Motor neuron (in vitro differentiated cells): ENCODE measurements around the gene TSPAN31. TPM values are rescaled to one million over a fixed set of nuclear protein-coding genes. Genes with fewer than 3 reads are reported as not detected.

Source experiments
- ATAC-seq, 8 experiments: fragments of 200-7000 bp; cut with Tn5 transposase; replicated peaks in 6 of 8; 2 replicates each; pipeline ENCODE4 v1.8.0; 2021; ENCODE audit warnings: mild to moderate bottlenecking in 8 of 8, moderate library complexity in 8 of 8
- H3K27ac ChIP-seq, 2 donors: fragments of 250-450 bp; sonication (Bioruptor Pico); 2 replicates each; pipeline ENCODE4 v1.9.0; 2021; ENCODE audit warnings: antibody characterized with exemption in 2 of 2, mild to moderate bottlenecking in 2 of 2, moderate library complexity in 1 of 2
- H3K4me1 ChIP-seq, 2 donors: fragments of 250-450 bp; sonication (Bioruptor Pico); replicated peaks in 1 of 2; 2 replicates each; pipeline ENCODE4 v1.6.1; 2021; ENCODE audit warnings: antibody characterized with exemption in 2 of 2, mild to moderate bottlenecking in 2 of 2, moderate library complexity in 1 of 2
- H3K4me3 ChIP-seq, 5 donors: fragments of 250-450 bp; sonication (Bioruptor Pico); 2 replicates each; pipeline ENCODE4 v1.9.0; 2021; ENCODE audit warnings: antibody characterized with exemption in 5 of 5, mild to moderate bottlenecking in 5 of 5, moderate library complexity in 4 of 5
- WGBS, 10 experiments: fragments of 450-650 bp; shearing (Covaris generic); methylation state at CpG; one replicate each; pipeline ENCODE4 v1.0.0; 2022; 5-methylcytosine and 5-hydroxymethylcytosine counted together
- in situ Hi-C, 9 experiments: fragments of 400-800 bp; cut with MboI; loops; one replicate each; pipeline ENCODE4 v1.15.0; 2021; ENCODE audit warnings: low sequenced_read_pairs in 9 of 9, low pct_unique_long_range_greater_than_20kb in 2 of 9; ENCODE audit not compliant: unreplicated experiment in 9 of 9
- total RNA-seq, 8 experiments: library from RNA; unstranded; fragments of 300-600 nt; gene quantifications; 2 replicates each; pipeline versions ENCODE4 v1.2.3 to v1.2.4, GENCODE V29; 2022

TSPAN31 gene
- total RNA-seq, 8 experiments from 2014 or later = 19.8 to 38.6 (median 24.4) TPM

DNA sequence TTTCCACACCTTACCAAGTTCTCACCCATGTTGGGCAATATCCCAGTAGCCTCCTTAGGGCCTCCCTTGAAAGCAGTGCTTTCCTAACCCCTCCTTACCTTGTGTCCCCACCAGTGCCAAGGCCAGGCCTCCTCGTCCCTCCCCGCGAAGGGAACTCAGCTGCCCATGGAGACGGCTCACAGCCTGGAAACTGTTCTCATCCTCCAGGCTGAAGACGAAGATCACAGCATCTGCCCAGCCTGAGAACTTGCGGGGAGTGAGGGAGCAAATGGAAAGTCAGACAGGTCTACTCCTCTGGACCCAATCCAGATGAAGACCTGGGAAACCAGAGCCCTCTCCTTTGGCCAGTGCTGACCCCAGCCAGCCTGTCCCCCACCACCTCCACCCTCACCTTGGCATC lies 10.9 kb upstream of the TSPAN31 start:
- in situ Hi-C loops = no loop called here
- Histone ChIP-seq H3K4me3 (no peak overlapping the region), H3K4me1 (peaks cover 22 to 25% of the 10 kb centered on the region in 2 donors), H3K27ac (no peak overlapping the region)
- no peak for ATAC-seq
- WGBS, 10 experiments = 40 to 100% (median 75%) methylated on average over 1 to 3 of the region's 6 CpGs; no CpG with 5 or more reads in 6 of the 10 experiments

DNA sequence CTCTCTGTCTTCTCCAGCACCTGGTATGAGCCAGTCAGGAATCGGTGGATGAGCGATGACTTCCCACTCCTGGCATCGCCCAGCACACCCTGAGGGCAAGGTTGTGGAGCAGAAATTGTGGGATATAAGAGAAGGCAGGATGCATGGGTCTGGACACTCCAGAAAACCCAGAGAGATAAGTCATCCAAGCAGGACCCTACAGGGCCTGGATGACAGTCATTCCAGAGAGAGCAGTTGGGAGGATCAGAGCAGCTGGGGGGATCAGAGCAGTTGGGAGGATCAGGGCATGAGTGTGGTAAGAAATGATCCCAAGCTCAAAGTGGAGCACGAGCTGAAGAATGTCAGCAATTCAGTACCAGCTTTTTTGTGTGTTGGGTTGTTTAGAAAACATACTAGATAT lies 10.2 kb upstream of the TSPAN31 start:
- Histone ChIP-seq H3K4me3 (no peak overlapping the region), H3K4me1 (peaks cover 26 to 32% of the 10 kb centered on the region in 2 donors), H3K27ac (no peak overlapping the region)
- ATAC-seq = no peak
- 26 to 92% (median 71%) methylated on average over 1 to 4 of the region's 4 CpGs; no CpG with 5 or more reads in 2 of the 10 experiments for WGBS, 10 experiments
- in situ Hi-C loops = no loop called here

DNA sequence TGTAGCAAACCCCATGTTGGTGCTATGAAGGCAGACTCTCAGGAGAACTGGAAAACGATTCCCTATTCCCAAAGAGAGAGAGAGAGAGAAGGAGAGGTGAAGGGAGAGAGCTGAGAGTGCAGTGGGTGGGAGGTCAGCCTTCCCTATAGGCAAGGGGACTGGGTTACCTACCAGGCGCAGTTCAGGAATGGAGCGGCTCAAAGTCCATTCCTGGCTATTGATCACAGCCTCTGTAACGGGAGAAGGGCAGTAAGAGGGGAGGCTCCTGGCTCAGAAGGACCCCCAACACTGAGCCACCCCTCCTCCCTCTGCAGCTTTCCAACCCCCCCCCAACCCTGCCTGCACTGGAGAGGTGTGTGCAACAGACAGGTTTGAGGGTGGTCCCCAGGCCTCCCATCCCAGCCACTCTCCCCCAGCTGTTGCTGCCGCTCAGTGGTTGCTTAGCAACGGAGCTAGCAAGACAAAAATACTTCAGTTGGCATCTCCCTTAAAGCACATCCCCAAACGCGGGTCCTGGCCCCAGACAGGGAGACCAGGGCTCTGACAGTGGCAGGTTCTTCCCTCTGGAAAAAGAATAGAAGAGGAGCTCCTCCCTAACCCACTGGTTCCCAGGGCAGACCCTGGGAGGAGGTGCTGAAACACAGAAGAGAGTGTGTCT lies 9.5 kb upstream of the TSPAN31 start:
- 0 to 60% (median 23%) methylated on average over 1 to 3 of the region's 8 CpGs; no CpG with 5 or more reads in 2 of the 10 experiments for whole genome bisulfite sequencing, 10 experiments
- H3K4me1 ChIP-seq = peaks cover 26 to 33% of the 10 kb centered on the region in 2 donors
- H3K27ac ChIP-seq = no peak overlapping the region
- ATAC-seq = peak in 6 of 8 experiments; percentile 3 to 13 (median 8)
- H3K4me3 ChIP-seq = peak overlapping the region; percentile 12 to 74 (median 24)
- in situ Hi-C loops = no loop called here

GRCh38 chr12:57735952-57736740 lies 8.7 kb upstream of the TSPAN31 start:
- peak; percentile 52 to 73 (median 62) for ATAC-seq
- H3K4me3 ChIP-seq = peak overlapping the region; percentile 12 to 74 (median 24)
- in situ Hi-C loops = no loop called here
- peaks cover 26 to 33% of the 10 kb centered on the region in 2 donors for H3K4me1 ChIP-seq
- WGBS, 10 experiments = 0 to 21% (median 0%) methylated on average over 2 to 5 of the region's 49 CpGs; no CpG with 5 or more reads in 7 of the 10 experiments
- H3K27ac ChIP-seq = no peak overlapping the region

DNA sequence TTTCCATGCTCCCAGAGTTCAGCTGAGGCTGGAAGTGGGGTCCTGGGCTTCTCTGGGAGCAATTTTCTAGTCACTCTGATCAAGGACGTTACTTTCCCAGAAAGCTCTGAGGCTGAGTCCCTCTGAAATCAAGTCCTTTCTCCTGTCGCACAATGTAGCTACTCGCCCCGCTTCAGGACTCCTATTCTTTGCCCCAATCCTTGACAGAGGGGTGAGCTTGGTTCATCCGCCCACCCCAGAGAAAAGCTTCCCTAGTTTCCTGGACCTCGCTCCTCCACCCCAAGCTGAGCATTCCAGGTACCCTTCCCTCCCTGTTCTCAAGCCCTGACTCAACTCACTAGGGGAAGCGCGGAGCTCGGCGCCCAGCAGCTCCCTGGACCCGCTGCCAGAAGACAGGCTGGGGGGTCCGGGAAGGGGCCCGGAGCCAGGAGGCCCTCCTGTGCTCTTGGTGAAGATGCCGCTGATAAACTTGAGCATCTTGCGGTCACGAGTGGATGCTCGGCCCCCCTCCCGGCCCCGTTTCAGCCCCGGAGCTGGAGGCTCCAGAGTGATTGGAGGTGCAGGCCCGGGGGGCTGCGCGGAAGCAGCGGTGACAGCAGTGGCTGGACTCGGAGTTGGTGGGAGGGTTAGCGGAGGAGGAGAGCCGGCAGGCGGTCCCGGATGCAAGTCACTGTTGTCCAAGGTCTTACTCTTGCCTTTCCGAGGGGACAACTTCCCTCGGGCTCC lies 7.9 kb upstream of the TSPAN31 start:
- Histone ChIP-seq H3K27ac (no peak overlapping the region), H3K4me1 (peaks cover 26 to 33% of the 10 kb centered on the region in 2 donors), H3K4me3 (peak overlapping the region; percentile 46 to 77 (median 71))
- ATAC-seq = no peak
- WGBS, 10 experiments = 0 to 67% (median 2%) methylated on average over 2 to 24 of the region's 31 CpGs; no CpG with 5 or more reads in 5 of the 10 experiments
- in situ Hi-C loops = no loop called here

DNA sequence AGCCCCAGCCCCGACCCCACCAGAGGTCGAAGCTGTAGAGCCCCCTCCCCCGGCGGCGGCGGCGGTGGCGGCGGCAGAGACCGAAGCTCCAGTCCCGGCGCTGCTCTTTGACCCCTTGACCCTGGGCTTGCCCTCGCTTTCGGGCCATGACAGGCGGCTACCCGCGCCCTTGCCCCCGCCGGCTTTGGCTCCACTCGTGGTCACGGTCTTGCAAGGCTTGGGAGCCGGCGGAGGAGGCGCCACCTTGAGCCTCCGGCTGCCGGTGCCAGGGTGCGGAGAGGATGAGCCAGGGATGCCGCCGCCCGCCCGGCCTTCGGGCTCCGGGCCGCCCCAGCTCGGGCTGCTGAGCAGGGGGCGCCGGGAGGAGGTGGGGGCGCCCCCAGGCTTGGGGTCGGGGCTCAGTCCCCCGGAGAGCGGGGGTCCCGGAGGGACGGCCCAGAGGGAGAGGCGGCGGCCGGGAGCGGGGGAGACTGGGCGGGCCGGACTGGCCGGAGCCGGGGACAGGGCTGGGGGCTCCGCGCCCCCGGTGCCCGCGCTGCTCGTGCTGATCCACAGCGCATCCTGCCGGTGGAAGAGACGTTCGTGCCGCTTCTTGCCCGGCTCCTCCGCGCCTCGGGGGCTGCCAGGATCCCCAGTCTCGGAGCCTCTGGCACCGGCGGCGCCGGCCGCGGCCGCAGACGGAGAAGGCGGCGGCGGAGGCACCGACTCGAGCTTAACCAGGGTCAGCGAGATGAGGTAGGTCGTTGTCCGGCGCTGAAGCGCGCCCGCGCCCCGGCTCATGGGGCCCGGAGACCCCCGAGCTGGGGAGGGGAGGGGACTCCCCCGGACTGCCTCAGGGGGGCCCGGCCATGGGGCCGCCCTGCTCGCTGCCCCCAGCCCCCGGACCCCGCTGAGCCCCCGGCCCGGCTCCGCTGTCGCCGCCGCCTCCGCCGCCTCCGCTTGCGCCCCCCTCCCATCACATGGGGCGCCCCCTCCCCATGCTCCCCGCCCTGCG lies 7.1 kb upstream of the TSPAN31 start:
- Histone ChIP-seq H3K4me1 (peaks cover 26 to 33% of the 10 kb centered on the region in 2 donors), H3K27ac (peak overlapping the region; percentile 33 to 56), H3K4me3 (peak overlapping the region; percentile 46 to 77 (median 71))
- ATAC-seq = peak; percentile 4 to 45 (median 38)
- in situ Hi-C loops = no loop called here
- WGBS, 10 experiments = 0% methylated on average over 1 of the region's 110 CpGs; no CpG with 5 or more reads in 9 of the 10 experiments

DNA sequence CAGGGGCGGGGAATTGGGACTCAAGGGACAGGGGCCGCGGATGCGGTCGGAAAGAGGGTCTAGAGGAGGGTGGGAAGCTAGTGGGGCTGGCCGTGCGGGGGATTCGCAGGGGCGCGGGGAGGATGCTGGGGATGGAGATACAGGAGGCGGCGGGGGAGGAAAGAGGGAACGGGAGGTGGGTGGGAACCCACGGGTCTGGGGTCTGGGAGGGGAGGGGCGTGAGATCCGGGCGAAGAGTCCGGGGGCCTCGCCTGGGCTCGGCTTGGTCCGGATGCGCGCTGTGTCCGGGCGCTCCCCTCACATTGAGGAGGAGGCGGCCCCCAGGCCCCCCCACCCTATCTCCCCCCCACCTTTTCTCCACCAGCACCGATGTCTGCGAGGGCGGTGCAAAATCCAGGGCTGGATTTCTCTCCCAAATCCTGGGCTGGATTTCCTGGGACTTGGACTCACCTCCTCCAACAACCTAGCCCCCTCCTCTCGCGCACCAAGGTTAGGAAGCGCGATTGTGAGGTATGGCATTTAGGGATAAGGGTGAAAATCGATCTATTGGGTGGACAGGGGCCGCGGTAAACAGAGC lies 6.1 kb upstream of the TSPAN31 start, which contains the start of gene AGAP2:
TSS of gene AGAP2 (minus strand) at position 82 of the 577 bp plus-strand sequence. CDS start 496 bp downstream, outside the sequence.
- H3K4me3 ChIP-seq = peak within 1 kb of the TSS; percentile 46 to 77 (median 71)
- in situ Hi-C loops = no loop called here
- H3K4me1 ChIP-seq = peaks cover 26 to 33% of the 10 kb centered on the region in 2 donors
- H3K27ac ChIP-seq = peak within 1 kb of the TSS; percentile 33 to 56
- 0 to 2% (median 0%) methylated on average over 1 to 7 of the region's 36 CpGs; no CpG with 5 or more reads in 6 of the 10 experiments for WGBS, 10 experiments
- ATAC-seq = peak in 6 of 8 experiments; percentile 14 to 59 (median 50)

DNA sequence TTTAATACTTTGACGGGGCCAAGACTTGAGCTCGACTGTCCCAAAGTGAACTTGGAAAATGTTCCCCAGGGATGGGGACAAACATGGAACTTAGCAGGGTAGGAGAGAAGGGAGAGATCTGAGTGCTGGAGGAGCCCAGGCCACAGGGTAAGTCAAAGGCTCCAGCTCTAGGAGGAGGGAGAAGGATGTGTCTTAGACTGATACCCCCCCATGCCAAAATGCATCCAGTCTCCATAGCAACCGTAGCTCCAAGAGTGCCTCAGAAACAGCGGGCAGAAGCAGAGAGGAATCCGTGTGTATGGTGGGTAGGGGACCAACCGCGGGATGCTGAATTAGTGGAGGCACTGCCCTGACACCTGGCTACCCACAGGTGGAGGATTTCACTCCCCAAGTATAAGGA lies 5.5 kb upstream of the TSPAN31 start:
- no peak overlapping the region for H3K27ac ChIP-seq
- ATAC-seq = no peak
- H3K4me1 ChIP-seq = peaks cover 29 to 33% of the 10 kb centered on the region in 2 donors
- in situ Hi-C loops = no loop called here
- 12 to 46% (median 20%) methylated on average over 1 to 5 of the region's 7 CpGs; no CpG with 5 or more reads in 7 of the 10 experiments for WGBS, 10 experiments
- H3K4me3 ChIP-seq = peak overlapping the region in 3 of 5 donors; percentile 46 to 74 (median 65)

- H3K4me3 ChIP-seq = no peak overlapping the region
- in situ Hi-C loops = no loop called here
- 0 to 100% (median 41%) methylated on average over 1 to 2 of the region's 10 CpGs; no CpG with 5 or more reads in 2 of the 10 experiments for WGBS, 10 experiments
- no peak overlapping the region for H3K27ac ChIP-seq
- no peak for ATAC-seq
- peaks cover 26 to 28% of the 10 kb centered on the region in 2 donors for H3K4me1 ChIP-seq
These were observed 4.8 kb upstream of the TSPAN31 start for GRCh38 chr12:57739914-57740538.

DNA sequence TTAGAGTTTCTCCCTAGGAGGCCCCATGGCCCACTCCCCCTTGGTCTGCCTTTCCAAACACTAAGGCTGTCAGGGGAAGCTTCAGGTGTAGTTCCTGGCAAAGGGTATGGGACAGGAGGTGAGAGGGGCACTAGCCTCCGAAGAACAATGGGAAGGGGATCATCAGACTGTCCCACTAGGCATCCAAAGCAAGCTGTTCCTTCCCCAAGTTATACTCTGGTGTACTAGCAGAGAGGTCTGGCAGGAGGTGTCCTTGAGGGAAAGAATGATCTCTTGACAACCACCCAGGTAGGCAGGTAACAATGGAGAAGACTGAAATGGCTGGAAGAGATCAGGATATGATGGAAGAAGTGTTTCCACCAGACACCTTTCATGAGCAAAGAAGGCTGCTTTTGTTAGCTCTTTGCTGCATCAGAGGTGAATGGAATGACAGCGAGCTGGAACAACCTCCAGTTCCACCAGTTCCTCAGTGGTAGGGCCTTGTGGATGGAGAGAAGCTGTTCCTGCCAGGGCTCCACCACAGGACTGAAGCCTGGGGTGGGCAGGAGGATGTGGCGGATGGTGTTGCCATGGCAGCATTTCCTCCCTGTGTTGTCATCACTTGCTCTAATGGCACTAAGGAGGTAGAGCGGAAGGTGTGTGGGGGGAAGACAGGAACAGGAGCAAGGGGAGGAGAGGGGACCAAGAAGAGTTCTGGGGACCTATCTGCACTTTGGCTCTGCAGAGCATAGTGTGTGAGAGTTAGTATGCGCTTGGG lies 4.0 kb upstream of the TSPAN31 start:
- 40 to 100% (median 73%) methylated on average over 1 to 3 of the region's 5 CpGs; no CpG with 5 or more reads in 3 of the 10 experiments for WGBS, 10 experiments
- peak in 1 of 8 experiments; percentile 1 for ATAC-seq
- Histone ChIP-seq H3K4me3 (no peak overlapping the region), H3K27ac (no peak overlapping the region), H3K4me1 (peaks cover 21 to 25% of the 10 kb centered on the region in 2 donors)
- in situ Hi-C loops = no loop called here

DNA sequence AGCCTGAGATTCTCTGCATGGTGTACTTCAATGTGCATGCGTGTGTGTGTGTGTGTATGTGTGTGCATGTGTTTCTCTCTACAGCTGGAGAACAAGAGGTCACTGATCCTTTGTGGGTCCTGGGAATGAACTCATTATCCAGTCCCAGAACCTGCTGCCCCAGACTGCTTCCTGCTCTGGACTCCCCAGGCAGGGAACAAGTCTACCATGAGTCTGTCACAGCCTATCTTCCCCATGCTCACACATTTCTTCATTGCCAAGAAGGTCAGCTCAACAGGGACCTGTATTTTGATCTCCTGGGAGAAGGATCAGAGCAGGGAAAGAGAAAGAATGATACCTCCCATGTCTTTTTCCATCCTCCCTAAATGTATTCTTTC lies 3.4 kb upstream of the TSPAN31 start:
- peaks cover 22 to 26% of the 10 kb centered on the region in 2 donors for H3K4me1 ChIP-seq

More for the DNA sequence above, 3.4 kb upstream of the TSPAN31 start:
- in situ Hi-C loops = no loop called here
- 17 to 71% (median 43%) methylated on average over 1 of the region's 1 CpG; no CpG with 5 or more reads in 7 of the 10 experiments for WGBS, 10 experiments
- H3K27ac ChIP-seq = no peak overlapping the region
- H3K4me3 ChIP-seq = no peak overlapping the region
- no peak for ATAC-seq
